Measurements from ENCODE around the gene ADD2.

GRCh38 chr2:70676301-70677035, 91.5 kb downstream of the ADD2 start:
- TF ChIP-seq, protein P1, sequence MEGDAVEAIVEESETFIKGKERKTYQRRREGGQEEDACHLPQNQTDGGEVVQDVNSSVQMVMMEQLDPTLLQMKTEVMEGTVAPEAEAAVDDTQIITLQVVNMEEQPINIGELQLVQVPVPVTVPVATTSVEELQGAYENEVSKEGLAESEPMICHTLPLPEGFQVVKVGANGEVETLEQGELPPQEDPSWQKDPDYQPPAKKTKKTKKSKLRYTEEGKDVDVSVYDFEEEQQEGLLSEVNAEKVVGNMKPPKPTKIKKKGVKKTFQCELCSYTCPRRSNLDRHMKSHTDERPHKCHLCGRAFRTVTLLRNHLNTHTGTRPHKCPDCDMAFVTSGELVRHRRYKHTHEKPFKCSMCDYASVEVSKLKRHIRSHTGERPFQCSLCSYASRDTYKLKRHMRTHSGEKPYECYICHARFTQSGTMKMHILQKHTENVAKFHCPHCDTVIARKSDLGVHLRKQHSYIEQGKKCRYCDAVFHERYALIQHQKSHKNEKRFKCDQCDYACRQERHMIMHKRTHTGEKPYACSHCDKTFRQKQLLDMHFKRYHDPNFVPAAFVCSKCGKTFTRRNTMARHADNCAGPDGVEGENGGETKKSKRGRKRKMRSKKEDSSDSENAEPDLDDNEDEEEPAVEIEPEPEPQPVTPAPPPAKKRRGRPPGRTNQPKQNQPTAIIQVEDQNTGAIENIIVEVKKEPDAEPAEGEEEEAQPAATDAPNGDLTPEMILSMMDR (IDR thresholded peaks at IDR 0.05; ENCODE audit: low read depth, low read length, missing input control), result no peak
- TF ChIP-seq YY1 (IDR thresholded peaks at IDR 0.05) (no peak), TAF1 (conservative IDR thresholded peaks at IDR 0.05) (no peak), JUND (IDR thresholded peaks at IDR 0.05) (no peak), SP1 (IDR thresholded peaks at IDR 0.05) (no peak), RAD21 (IDR thresholded peaks at IDR 0.05) (no peak), EGR1 (IDR thresholded peaks at IDR 0.05; ENCODE audit: low read depth in 2 of 2) (no peak)

All from liver (tissue), 3 donors.